HG03457 (cell line): ENCODE data around the gene CPT1C.

Experiments
- ATAC-seq: cut with Tn5 transposase; IDR thresholded peaks from one replicate; pipeline ENCODE4 v1.9.1; 2021; ENCODE audit warnings: moderate number of reproducible peaks; ENCODE audit not compliant: unreplicated experiment

CPT1C gene

GRCh38 chr19:49752701-49753100, 61.8 kb downstream of the CPT1C start:
- ATAC-seq: no peak

GRCh38 chr19:49755956-49756355, 65.0 kb downstream of the CPT1C start:
- no peak for ATAC-seq

DNA sequence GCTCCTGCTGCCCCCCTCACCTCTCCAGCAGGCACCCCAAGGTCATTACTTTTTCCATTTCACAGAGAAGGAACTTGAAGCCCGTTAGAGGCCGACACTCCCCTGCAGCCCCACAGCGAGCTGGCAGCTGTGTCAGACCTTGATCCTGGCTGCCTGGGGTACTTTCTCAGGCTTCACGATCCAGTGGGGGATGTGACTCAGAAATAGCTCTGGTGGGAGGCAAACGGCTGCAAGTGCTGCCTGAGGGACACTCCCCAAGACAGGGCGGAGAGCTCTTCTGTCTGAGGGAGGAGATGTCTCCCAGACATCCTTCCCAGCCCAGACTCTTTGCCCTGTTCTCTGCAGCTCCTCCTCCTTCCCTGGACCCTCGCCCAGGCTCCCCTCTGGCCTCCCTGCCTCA, 67.4 kb downstream of the CPT1C start:
- no peak for ATAC-seq

DNA sequence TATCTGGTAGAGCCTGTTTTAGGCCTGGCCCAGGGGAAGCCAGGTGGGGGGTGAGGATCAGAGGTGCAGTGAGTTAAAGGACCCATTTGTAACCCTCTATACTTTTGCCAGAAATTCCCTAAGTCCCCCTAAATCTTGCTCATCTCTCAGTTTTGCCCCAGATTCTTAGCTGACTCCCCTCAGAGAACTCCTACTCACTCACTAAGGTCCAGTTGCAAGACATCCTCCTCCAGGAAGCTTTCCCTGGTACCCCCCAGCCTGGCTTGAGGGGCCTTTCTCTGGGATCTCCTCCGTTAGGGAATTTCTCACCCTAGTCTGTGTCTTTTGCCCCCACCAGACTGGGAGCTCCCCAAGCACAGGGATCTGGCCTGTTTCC, 70.3 kb downstream of the CPT1C start:
- ATAC-seq: no peak

DNA sequence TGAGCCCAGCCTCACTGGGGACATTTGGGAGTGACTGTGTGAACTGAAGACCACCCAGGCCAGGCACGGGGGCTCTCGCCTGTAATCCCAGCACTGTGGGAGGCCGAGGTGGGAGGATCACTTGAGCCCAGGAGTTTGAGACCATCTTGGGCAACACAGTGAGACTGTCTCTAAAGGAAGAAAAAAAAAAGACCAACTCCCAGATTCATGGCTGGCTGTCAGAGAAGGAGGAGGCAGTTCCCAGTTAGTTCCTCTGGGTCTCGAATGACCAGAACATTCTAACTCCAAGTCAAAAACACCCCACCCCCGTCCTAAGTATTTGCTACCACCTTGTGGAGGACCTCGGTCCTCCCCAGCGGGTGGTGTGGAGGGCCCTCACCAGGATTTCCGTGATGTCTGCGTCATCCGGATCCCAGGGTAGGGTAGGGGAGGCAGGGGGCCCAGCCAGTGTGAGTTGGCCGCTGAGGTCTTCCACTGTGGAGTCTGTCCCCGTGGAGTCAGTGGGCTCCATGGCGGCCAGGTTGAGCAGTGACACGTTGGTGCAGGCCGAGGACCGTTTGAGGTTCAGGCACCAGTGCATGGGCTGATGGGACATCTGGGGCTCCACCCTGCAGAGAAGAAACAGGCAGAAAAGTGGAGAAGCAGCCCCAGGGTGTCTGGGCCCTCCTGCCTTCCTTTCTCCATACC, 70.9 kb downstream of the CPT1C start:
- ATAC-seq: no peak

GRCh38 chr19:49763230-49763629, 72.3 kb downstream of the CPT1C start, which contains the start of gene TSKS:
TSKS (minus strand) TSS chr19:49763306; CDS start chr19:49763247, 59 bp downstream.
- no peak for ATAC-seq
